ENCODE data around the gene GOLM1.

DNA sequence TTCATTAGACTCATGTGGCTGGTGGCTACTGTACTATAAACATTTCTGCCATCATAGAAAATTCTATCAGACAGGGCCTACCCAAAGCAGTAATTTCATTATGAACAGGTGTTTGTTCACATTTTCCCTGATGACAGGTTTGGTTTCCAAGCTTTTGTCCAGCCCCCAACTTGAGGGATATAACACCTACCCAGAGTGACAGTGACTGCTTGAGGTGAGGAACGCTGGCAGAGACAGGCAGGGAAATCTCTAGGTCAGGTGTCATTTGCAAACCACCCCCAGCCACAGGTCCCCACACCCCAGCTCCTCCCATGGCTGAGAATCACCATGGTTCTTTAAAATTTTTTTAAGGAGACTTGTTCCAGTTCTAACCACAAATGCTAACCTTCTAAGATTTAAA, 25.5 kb downstream of the GOLM1 start:
- TF ChIP-seq POLR2AphosphoS5 (IDR thresholded peaks at IDR 0.05) (no peak), POLR2A (IDR thresholded peaks at IDR 0.05) (no peak)
- TF ChIP-seq, protein P1, sequence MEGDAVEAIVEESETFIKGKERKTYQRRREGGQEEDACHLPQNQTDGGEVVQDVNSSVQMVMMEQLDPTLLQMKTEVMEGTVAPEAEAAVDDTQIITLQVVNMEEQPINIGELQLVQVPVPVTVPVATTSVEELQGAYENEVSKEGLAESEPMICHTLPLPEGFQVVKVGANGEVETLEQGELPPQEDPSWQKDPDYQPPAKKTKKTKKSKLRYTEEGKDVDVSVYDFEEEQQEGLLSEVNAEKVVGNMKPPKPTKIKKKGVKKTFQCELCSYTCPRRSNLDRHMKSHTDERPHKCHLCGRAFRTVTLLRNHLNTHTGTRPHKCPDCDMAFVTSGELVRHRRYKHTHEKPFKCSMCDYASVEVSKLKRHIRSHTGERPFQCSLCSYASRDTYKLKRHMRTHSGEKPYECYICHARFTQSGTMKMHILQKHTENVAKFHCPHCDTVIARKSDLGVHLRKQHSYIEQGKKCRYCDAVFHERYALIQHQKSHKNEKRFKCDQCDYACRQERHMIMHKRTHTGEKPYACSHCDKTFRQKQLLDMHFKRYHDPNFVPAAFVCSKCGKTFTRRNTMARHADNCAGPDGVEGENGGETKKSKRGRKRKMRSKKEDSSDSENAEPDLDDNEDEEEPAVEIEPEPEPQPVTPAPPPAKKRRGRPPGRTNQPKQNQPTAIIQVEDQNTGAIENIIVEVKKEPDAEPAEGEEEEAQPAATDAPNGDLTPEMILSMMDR (IDR thresholded peaks at IDR 0.05 in 8 of 11, conservative IDR thresholded peaks at IDR 0.05 in 3 of 11) = no peak

Measured in spleen (tissue), 7 donors.